IPS-NIHi11 (cell line): Measurements from ENCODE around the gene CXorf58.
A peak's percentile ranks its signal among the peaks of the same experiment; 100 is the strongest.
"Not testable (repeated sequence)": the region's sequence is repeated elsewhere in the genome, so short reads cannot be mapped to it uniquely, and the experiment has no call there.

Source experiments
- DNase-seq: peaks from one replicate; pipeline ENCODE4 v3.0.0; 2012; ENCODE audit warnings: mixed read lengths, low spot score

The CXorf58 gene

DNA sequence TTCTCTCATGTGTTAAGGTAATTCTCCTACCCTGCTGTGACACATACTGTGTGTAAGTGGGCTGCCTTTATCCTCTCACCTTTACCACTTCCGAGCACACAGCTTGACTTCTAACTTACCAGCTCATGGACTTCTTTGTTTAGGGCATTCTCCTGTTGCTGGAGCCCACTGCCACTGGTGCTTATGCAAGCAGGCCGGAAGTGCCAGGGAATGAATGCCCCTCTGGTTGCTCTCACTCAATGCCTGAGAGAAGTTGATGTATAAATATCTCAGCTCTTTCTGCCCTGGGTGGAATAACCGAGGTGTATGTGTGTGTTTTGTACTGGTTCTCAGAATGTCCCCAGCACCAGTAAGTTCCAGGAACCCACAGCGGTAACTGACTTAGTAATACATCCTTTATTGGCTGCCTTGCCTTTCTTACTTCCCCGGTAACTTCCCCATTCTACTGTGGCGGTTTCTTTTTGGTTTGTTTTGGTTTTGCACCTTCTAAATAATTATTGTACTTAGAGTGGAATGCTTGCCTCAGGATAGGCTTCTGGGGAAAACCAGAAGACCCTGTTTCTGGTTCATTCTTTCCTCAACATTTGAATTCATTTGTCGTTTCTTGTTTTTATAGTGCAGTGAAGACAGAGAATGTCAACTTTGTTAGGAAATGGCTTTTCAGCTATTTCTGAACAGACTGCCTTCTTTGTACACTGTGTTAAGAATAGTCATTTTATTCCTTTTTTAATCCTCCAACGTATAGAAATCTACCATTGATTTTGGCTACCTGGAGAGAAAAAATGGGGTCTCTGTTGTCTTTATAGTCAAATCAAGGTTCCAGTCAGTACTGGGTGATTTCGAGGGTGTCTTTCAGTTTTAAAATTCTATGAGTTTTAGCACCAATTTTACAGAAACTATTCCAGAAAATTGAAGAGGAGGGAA lies 45.4 kb downstream of the CXorf58 start:
- peak; percentile 31 for DNase-seq

DNA sequence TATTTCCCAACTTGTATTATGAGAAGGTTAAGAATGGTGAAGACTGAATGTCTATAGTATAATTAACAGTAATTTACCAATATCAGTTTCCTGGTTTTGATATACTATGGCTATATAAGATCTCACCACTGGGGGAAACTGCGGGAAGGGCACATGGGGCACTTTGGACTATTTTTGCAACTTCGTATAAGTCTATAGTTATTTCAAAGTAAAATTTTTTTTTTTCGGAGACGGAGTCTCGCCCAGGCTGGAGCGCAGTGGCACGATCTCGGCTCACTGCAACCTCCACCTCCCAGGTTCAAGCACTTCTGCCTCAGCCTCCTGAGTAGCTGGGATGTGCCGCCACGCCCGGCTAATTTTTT lies 46.1 kb downstream of the CXorf58 start:
- no peak for DNase-seq

DNA sequence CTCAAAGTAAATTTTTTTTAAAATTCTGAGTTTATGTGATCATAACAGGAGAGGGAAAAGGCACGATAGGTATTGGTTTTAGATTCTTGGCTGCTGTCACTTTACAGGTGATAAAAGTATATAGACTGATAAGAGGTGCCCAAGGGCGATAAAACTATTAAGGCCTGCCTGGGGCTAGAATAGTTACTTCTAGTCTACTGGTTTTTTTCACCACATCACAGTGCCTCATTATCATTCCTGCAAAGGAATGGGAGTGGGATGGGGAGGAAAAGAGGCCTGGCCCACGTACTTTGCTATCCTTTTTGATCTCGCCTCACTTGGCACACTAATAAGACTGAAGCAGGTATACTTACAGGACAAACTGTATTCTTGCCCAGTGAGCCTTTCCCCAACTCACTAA lies 46.6 kb downstream of the CXorf58 start:
- no peak for DNase-seq

DNA sequence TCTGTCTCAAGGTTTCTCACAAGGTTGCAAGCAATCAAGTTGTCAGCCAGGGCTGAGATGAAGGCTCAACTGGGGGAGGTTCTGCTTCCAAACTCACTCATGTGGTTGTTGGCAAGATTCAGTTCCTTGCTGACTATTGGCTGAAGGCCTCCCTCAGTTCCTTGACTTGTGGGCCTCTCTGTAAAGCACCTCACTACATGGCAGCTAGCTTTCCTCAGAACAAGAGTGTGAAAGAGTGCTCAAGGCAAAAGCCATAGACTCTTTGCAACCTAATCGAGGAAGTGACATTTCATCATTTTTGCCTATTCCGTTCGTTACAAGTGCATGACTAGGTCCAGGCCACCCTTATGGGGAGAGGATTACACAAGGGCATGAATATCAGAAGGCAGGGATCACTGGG lies 52.0 kb downstream of the CXorf58 start:
- DNase-seq: no peak

DNA sequence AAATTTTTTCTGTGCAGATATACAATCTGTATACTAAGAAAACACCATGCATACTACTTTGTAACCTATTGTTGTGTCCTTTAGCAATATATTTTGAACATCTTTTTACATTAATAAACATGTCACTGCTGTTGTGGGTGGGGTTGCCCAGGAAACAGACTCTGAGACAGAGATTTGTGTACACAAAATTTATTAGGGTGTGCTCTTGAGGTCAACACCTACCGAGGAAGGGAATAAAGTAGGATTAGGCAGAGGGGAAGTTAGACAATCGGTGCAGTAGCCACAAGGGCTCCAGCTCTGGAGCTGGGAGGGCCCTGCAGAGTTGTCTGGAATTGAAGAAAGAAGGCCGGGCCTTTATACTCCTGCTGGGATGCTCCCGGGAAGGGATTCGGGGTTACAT lies 56.4 kb downstream of the CXorf58 start:
- DNase-seq: no peak

DNA sequence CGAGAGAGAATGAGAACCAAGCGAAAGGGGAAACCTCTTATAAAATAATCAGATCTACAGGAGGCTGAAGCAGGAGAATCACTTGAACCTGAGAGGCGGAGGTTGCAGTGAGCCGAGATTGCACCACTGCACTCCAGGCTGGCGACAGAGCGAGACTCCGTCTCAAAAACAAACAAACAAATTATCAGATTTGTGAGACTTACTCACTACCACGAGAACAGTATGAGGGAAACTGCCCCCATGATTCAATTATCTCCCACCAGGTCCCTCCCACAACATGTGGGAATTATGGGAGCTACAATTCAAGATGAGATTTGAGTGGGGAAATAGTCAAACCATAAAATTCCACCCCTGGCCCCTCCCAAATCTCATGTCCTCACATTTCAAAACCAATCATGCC lies 57.8 kb downstream of the CXorf58 start:
- not testable (repeated sequence) for DNase-seq

DNA sequence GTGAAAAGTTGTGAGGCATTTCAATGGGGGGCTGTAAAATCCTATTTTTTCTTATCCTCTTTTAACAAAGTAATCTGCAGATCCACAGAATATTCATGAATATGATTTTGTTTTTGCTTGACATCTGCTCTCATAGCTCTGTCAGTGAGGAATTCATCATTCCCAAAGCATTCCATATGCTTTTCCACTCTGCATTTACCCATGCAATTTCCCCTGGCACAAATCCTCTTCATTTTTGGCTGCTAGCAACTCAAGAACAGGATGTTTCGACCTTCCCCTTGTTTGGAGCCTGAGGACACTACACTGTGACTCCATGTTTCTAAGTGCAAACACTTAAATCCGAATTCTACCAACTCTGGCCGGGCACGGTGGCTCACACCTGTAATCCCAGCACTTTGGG lies 70.7 kb downstream of the CXorf58 start:
- DNase-seq: no peak

DNA sequence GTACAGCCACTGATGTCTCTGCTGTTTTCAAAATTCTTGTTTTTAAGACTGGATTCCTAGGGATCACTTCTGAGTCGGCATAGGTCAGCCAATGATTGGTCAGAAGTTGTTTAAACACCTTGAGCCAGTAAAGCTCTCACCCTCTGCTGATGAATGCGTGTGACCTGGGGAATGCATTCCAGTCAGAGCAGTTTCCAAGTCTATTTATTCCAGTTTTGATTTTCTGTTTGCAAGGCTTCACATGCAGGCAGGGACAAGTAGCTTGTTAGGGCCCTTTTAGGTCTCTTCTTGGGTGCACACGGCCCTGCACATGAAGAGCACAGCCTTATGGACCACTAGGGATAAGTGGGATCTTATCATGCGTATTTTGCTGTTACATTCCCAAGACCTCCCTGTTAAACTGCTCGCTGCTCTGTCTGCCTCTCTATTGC lies 72.2 kb downstream of the CXorf58 start:
- no peak for DNase-seq

DNA sequence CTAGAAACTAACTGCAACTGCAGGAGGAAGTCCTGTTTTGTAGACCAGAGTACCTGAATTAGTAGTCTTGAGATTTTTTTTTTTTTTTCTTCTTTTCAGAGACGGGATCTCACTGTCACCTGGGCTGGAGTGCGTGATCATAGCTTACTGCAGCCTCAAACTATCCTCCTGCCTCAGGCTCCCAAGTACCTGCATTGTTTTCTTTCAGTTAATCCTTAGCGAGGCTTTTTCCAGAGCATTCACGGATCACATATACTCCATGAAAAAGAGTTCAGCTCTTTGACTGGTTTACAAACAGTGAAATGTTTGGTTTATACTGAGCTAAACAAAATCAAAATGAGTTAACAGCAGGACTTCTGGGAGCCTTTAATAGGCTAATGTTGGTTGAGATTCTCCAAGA lies 73.4 kb downstream of the CXorf58 start:
- DNase-seq: no peak

DNA sequence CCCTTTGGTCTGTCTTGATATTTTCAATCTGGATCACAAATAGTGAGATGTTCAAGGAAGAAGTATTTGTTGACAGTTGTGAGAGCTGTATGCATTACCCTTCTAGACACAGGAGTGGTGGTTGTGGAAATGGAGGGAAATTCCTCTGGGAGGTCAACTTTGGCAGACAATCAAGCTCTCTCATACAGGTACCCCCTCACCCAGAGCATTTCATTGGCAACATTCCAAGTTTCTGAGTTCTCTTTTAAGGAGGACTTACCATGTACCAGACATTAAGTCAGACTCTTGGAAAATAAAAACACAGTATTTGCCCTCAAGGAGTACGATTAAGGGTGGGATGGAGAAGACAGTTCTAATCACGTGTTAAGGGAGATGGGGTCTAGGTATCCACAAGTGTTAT lies 73.9 kb downstream of the CXorf58 start:
- DNase-seq: no peak

DNA sequence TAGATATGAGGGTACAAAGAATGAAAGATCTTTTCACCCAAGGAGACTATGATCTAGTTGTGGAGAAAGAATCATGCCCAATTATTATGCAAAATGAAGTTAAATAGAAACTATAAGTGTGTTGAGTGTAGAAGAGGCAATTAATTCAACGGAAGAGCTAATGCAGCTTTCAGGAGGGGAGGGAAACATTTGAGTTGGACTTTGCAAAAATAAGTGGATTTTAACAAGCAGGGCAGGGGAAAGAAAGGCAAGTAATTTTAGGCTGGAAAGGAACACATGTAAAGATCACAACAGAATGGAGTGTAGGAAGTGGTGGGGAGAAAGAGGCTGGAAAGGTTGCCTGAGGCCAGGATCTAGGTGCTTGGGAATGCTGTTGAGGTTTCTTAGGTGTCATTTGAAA lies 75.1 kb downstream of the CXorf58 start:
- DNase-seq: no peak
